Testis (tissue), 3 donors: ENCODE results near the gene USP44. TPM values are rescaled to one million over a fixed set of nuclear protein-coding genes. Genes with fewer than 3 reads are reported as not detected.

Experiments used
- DNase-seq: peaks from one replicate; pipeline ENCODE4 v3.0.0-alpha.2; 2019
- H3K27ac ChIP-seq, 2 donors: fragments of 200-600 bp; sonication (generic); one replicate each; pipeline ENCODE4 v1.5.1; 2019
- H3K27me3 ChIP-seq: fragments of 200-600 bp; sonication (generic); one replicate; pipeline ENCODE4 v1.5.1; 2019
- H3K36me3 ChIP-seq: fragments of 200-600 bp; sonication (generic); one replicate; pipeline ENCODE4 v1.5.1; 2017; ENCODE audit warnings: low read depth; ENCODE audit errors: missing control alignments
- H3K4me1 ChIP-seq: fragments of 200-600 bp; sonication (generic); one replicate; pipeline ENCODE4 v1.5.1; 2019
- H3K4me3 ChIP-seq, 2 donors: fragments of 200-600 bp; sonication (generic); one replicate each; pipeline ENCODE4 v1.5.1; 2017 to 2019
- H3K9me3 ChIP-seq: fragments of 200-600 bp; sonication (generic); one replicate; pipeline ENCODE4 v1.5.1; 2017
- POLR2A ChIP-seq: fragments of 450-650 bp; IDR thresholded peaks from one replicate; pipeline ENCODE4 v1.6.1; 2017; ENCODE audit warnings: antibody characterized with exemption, mild to moderate bottlenecking, moderate library complexity
- WGBS, 2 donors: methylation state at CpG; one replicate each; pipeline ENCODE4 v1.1.5; 2018; 5-methylcytosine and 5-hydroxymethylcytosine counted together
- intact Hi-C: fragments of 100-400 bp; cut with DNase I; formaldehyde crosslinking; loops from one replicate; pipeline ENCODE4 v1.15.1; 2023; ENCODE audit warnings: low total_unique reads
- polyA plus RNA-seq: library from polyadenylated mRNA; stranded (reverse); fragments of 350-450 nt; fragmentation: Illumina TruSeq; extraction: RNeasy Lipid Tissue Mini Kit (QIAGEN cat#74804); gene quantifications from one replicate; pipeline ENCODE4 v1.2.3, GENCODE V29; 2014; ENCODE audit warnings: low read depth, low replicate concordance; ENCODE audit not compliant: insufficient read depth
- total RNA-seq, 2 donors: library from RNA; depleted of rRNA; stranded (reverse); fragments of >200 nt; gene quantifications; one replicate each; pipeline ENCODE4 v1.2.3, GENCODE V29; 2016
- TF ChIP-seq, protein P1 (sequence below), 3 experiments: fragments of 450-650 bp in 2 of 3; fragments of 200-600 bp in 1 of 3; sonication (generic) in 1 of 3; IDR thresholded peaks; one replicate each; pipeline ENCODE4 v1.5.1; 2016 to 2019; ENCODE audit warnings: antibody characterized with exemption in 3 of 3, mild to moderate bottlenecking in 2 of 3, moderate library complexity in 1 of 3

Gene USP44
- total and polyA plus RNA-seq, 3 donors from 2014 or later, result 14.2 to 52.9 (median 22.4) TPM

DNA sequence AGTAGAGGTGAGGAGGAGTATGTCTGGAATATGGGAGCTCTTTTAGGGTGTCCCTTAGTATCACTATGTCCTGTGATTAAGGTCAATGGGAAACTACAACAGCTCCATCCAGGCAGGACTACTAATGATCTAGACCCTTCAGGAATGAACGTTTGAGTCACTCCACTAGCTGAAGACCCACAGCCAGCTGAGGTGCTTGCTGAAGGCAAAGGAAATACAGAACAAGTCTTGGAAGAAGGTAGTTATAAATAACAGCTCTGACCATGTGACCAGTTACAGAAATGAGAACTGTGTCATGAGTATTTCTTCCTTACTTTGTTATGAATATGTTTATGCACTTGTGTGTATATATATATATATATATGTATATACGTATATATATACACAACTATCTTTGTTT is 40.5 kb upstream of the USP44 start:
- TF ChIP-seq, protein P1, sequence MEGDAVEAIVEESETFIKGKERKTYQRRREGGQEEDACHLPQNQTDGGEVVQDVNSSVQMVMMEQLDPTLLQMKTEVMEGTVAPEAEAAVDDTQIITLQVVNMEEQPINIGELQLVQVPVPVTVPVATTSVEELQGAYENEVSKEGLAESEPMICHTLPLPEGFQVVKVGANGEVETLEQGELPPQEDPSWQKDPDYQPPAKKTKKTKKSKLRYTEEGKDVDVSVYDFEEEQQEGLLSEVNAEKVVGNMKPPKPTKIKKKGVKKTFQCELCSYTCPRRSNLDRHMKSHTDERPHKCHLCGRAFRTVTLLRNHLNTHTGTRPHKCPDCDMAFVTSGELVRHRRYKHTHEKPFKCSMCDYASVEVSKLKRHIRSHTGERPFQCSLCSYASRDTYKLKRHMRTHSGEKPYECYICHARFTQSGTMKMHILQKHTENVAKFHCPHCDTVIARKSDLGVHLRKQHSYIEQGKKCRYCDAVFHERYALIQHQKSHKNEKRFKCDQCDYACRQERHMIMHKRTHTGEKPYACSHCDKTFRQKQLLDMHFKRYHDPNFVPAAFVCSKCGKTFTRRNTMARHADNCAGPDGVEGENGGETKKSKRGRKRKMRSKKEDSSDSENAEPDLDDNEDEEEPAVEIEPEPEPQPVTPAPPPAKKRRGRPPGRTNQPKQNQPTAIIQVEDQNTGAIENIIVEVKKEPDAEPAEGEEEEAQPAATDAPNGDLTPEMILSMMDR (IDR thresholded peaks at IDR 0.05), result no peak
- intact Hi-C loops, result no loop called here
- no peak for DNase-seq
- peaks cover 8% of the 10 kb centered on the region for H3K4me1 ChIP-seq
- no peaks in the 10 kb centered on the region for H3K27me3 ChIP-seq
- no peak overlapping the region for H3K4me3 ChIP-seq
- 68 to 71% methylated on average over 2 of the region's 2 CpGs for whole genome bisulfite sequencing, 2 donors
- no peaks in the 10 kb centered on the region for H3K36me3 ChIP-seq
- no peak overlapping the region for H3K27ac ChIP-seq
- no peaks in the 10 kb centered on the region for H3K9me3 ChIP-seq

DNA sequence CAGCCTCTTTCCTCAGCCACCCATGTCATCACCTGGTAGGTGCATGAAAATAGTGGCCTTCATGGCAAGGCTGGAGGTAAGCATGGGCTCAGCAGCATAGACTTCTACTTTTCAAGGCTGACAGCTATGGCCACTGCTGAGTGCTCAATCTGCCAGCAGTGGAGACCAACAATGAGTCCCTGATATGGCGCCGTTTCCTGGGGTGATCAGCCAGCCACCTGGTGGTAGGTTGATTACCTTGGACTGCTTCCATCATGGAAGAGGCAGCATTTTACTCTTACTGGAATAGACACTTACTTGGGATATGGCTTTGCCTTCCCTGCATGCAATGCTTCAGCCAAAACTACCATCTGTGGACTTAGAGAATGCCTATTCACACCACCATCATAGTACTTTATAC is 39.5 kb upstream of the USP44 start:
- no peak overlapping the region for H3K27ac ChIP-seq
- intact Hi-C loops, result no loop called here
- WGBS, 2 donors, result 90 to 100% methylated on average over 2 of the region's 2 CpGs

DNA sequence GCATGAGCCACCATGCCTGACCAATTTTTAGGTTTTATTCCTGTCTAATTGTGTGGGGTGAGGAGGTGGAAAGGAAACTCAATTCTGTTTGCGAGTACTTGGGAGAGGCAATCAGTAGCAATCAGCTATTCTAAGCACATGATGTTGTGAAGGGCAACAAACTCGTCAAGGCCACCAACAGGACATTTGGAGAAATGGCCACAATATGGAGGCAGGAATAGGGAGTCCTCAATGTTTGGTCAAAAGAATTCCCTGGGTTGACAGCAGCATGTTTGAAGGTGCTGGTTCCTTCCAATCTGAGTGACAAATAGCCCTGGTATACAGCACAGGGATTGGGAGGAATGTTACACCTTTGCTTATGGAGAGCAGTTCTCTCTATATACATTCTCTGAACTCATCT is 32.7 kb upstream of the USP44 start:
- Histone ChIP-seq H3K9me3 (no peaks in the 10 kb centered on the region), H3K27me3 (no peaks in the 10 kb centered on the region), H3K4me3 (no peak overlapping the region), H3K36me3 (no peaks in the 10 kb centered on the region), H3K27ac (no peak overlapping the region), H3K4me1 (no peaks in the 10 kb centered on the region)
- 58 to 77% methylated on average over 2 of the region's 2 CpGs for WGBS, 2 donors
- no peak for TF ChIP-seq POLR2A
- TF ChIP-seq, protein P1 (IDR thresholded peaks at IDR 0.05), result no peak
- no peak for DNase-seq
- intact Hi-C loops, result no loop called here

More for the DNA sequence above, 39.5 kb upstream of the USP44 start:
- Histone ChIP-seq H3K9me3 (no peaks in the 10 kb centered on the region), H3K36me3 (no peaks in the 10 kb centered on the region), H3K27me3 (no peaks in the 10 kb centered on the region), H3K4me3 (no peak overlapping the region), H3K4me1 (peaks cover 8% of the 10 kb centered on the region)
- no peak for DNase-seq
- TF ChIP-seq, protein P1 (IDR thresholded peaks at IDR 0.05), result no peak
- no peak for TF ChIP-seq POLR2A

DNA sequence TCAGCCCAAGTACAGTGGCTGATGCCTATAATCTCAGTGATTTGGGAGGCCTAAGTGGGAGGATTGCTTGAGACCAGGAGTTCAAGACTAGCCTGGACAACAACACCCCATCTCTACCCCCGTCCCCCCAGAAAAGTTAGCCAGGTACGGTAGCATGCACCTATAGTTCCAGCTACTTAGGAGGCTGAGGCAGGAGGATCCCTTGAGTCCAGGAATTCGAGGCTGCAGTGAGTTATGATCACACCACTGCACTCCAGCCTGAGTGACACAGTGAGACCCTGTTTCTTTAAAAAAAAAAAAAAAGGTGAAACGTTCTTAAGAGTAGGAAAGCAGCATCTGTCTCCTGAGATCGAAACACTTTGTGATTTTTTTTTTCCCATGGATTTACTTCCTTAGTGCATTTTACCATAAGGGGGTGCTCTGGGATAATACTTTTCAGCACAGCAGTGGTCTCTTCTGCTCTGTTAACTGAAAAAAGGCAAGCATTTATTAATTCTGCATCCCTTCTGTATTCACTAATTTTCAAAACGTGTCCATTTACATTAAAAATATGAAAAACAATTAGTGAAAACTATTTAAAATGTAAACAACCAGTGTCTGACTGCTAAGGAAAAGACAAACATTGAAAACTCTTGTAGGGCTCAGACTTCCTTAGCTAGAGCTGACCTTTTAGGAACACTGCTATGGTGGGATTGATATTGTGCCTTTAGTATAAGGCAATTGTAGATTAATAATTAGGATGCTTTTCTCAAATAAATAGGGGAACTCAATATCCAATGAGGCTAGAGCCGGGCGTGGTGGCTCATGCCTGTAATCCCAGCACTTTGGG is 31.2 kb upstream of the USP44 start:
- Histone ChIP-seq H3K4me1 (no peaks in the 10 kb centered on the region), H3K9me3 (no peaks in the 10 kb centered on the region), H3K36me3 (no peaks in the 10 kb centered on the region), H3K4me3 (no peak overlapping the region), H3K27me3 (no peaks in the 10 kb centered on the region), H3K27ac (no peak overlapping the region)
- intact Hi-C loops, result no loop called here
- 52 to 56% methylated on average over 8 of the region's 8 CpGs for WGBS, 2 donors
- no peak for TF ChIP-seq POLR2A
- TF ChIP-seq, protein P1 (IDR thresholded peaks at IDR 0.05), result peak in 1 of 3 experiments; percentile 37
- no peak for DNase-seq

DNA sequence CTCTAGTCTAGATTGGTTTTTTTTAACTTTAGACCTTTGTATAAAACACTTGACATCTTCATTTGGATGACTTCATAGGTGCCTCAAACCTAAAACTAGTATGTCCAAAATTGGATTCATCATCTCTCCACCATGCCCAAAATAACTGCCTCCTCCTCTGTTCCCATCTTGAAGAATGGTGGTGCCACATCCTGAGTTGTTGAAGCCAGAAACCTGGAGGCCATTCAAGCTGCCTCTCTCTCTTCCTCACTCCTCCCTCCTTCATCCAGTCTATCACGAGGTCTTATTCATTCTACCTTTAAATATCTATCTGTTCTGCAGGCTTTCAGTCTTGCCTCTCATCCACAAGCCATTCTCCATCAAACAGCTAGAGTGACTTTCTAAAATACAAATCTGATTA is 26.5 kb upstream of the USP44 start:
- Histone ChIP-seq H3K27me3 (no peaks in the 10 kb centered on the region), H3K27ac (no peak overlapping the region), H3K36me3 (no peaks in the 10 kb centered on the region), H3K4me1 (no peaks in the 10 kb centered on the region), H3K9me3 (no peaks in the 10 kb centered on the region), H3K4me3 (no peak overlapping the region)
- TF ChIP-seq, protein P1 (IDR thresholded peaks at IDR 0.05), result no peak
- no peak for TF ChIP-seq POLR2A
- no peak for DNase-seq
- intact Hi-C loops, result no loop called here
- WGBS, 2 donors, result 67 to 93% methylated on average over 1 of the region's 1 CpG
